SIG-M5 treated with dmso at 0.1 percent for 504 hours (cell line): ENCODE results near the gene ANO5.
"Not testable (repeated sequence)": the region's sequence is repeated elsewhere in the genome, so short reads cannot be mapped to it uniquely, and the experiment has no call there.

Experiments
- DNase-seq: peaks from one replicate; lab custom pipeline; 2025; ENCODE audit not compliant: unreplicated experiment; lab: John Stamatoyannopoulos, UW

ANO5 gene

GRCh38 chr11:22197139-22198005, 4.5 kb downstream of the ANO5 start:
- DNase-seq, result no peak

- DNase-seq, result no peak
Observed at GRCh38 chr11:22199243-22199642, 6.4 kb downstream of the ANO5 start.

DNA sequence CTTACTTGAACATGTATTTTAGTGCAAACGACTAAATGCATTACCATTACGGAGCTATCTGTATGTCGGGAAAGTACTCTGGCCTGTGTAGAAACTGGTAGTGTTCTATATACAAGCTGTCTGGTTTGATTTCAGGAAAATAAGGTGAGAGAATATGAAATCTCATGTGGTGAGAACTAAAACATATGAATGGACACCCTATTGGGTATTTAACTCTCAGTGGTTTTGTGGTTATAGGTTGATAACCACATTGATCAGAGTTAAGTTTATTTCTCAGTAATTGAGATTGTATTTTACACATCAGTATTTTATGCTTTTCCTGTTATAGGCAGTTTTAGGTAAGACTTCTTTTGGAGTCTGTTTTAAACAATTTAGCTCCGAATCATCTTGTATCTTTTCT, 10.4 kb downstream of the ANO5 start:
- no peak for DNase-seq

DNA sequence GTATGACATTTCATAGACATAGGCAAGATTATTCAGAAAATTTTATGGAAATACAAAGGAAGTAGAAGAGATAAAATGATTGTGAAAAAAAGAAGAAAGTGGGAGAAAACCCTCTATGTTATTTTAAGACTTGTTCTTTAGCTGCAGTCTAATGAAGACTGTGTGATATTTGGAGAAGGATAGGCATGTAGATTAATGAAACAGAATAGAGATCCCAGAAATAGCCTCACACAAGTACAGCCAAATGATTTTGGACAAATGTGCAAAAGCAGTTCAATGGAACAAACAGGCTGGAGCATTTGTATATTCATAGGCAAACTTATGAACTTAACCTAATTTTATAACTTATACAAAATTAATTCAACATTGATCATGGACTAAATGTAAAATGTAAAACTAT, 14.3 kb downstream of the ANO5 start:
- no peak for DNase-seq

GRCh38 chr11:22208151-22208858, 15.4 kb downstream of the ANO5 start:
- DNase-seq, result no peak

- DNase-seq, result no peak
Observed at GRCh38 chr11:22216940-22217339, 24.1 kb downstream of the ANO5 start.

GRCh38 chr11:22221143-22221542, 28.3 kb downstream of the ANO5 start:
- no peak for DNase-seq

DNA sequence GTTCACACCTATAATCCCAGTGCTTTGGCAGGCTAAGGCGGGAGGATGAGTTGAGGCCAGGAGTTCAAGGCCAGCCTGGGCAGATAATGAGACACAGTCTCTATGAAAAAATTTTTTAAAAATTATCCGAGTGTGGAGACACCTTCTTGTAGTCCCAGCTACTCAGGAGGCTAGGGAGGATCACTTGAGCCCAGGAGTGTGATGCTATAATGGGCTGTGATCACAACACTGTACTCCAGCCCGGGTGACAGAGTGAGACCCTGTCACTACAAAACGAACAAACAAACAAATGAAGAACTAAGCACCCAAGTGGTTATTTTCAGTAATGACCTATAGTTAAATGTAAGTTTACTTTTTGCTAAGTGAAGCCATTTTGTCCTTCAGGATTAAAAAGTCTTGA, 32.3 kb downstream of the ANO5 start:
- DNase-seq, result no peak

- DNase-seq, result no peak
Observed at GRCh38 chr11:22234743-22235142, 41.9 kb downstream of the ANO5 start.

- peak; percentile 54 for DNase-seq
Observed at GRCh38 chr11:22244986-22245592, 52.2 kb downstream of the ANO5 start.

DNA sequence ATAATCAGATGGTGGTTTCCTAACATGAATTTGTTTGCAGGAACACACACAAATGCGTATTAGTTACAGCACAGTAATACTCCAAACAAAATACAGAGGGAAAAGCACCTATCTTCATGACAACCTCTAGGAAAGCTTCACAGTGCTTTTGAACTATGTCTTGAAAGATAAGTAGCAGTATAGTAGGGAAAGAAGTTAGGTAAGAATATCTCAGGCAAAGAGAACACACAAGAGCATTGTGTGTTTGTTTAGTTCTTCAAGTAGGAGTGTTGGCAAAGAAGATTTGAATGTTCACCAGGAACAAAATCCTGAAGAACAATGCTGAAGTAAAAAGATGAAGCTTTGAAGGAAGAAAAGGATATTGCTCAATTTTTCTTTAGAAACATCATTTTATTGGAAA, 54.1 kb downstream of the ANO5 start:
- DNase-seq, result no peak

DNA sequence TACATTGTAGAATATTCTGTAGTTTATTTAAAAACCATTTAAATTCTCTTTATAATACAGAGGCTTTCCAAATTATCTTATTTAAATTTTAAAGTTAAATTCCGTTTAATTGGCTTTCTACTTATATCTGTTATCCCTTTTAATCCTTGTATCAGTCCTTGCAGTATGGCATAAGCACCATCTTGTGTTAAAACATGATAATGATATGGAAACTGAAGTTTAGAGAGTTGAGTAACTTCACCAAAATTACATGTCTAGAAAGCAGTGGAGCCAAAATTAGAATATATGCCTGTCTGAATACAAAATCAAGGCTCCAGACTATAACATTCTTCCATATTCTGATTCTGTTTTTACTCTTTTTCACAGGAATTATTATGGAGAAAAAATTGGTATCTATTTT, 57.0 kb downstream of the ANO5 start:
- no peak for DNase-seq

GRCh38 chr11:22256876-22257275, 64.0 kb downstream of the ANO5 start:
- DNase-seq, result no peak

DNA sequence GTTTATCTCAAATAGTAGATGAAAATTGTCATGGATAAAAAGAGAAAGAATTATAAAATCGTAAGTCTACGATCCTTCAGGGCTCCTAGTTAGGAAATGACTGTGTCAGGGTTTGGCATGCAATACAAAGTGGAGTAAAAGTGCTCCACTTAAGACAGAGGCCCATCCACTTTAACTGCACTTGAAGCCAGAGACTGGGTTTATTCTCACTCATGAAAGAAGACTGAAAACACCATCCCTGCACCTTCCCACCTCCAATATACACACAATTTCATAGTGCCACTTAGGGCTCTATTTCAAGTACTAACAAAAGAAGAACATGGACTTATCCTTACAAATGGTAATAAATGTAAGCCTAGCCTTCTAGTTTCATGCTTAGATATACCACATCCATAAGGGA, 70.7 kb downstream of the ANO5 start:
- DNase-seq, result no peak

GRCh38 chr11:22268983-22269624, 76.2 kb downstream of the ANO5 start:
- not testable (repeated sequence) for DNase-seq

DNA sequence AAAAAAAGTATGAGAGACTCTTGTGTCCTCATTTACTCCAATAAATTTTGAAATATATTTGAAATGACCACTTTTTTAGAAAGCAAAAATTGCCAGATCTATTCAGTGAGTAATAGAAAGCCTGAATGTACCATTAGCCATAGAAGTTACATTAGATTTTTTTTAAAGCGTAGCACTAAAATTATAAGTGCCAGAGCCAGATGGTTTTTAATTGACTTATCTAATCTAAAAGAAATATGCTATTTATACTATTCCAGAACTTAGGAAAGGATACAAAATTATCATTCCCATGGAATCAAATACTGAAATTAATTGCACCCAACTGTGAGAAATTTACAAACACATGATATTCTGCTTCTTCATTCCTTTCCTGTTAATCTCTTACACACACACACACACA, 80.9 kb downstream of the ANO5 start:
- no peak for DNase-seq

DNA sequence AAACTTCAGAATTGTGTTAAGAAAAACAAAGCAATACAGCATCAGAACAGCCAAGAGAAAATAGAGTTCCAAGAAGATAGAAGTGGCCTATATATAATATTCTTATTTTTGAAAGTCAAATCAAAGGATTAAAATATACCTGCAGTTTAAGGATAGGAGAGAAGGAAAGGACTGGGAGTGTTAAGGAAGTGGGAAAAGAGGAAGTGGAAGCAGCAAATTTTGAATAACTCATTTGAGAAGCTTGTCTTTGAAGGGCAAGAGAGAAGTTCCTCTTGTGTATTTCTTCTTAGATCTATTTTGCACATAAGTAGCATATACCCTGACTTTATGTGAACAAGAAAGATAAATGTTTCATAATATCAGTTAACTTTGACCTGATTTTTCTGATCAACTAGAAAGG, 82.7 kb downstream of the ANO5 start:
- no peak for DNase-seq

- no peak for DNase-seq
Observed at GRCh38 chr11:22276535-22276934, 83.7 kb downstream of the ANO5 start.

DNA sequence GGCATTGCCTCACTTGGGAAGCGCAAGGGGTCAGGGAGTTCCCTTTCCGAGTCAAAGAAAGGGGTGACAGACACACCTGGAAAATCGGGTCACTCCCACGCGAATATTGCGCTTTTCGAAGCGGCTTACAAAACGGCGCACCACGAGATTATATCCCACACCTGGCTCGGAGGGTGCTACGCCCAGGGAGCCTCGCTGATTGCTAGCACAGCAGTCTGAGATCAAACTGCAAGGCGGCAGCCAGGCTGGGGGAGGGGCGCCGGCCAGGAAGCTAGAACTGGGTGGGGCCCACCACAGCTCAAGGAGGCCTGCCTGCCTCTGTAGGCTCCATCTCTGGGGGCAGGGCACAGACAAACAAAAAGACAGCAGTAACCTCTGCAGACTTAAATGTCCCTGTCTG, 92.1 kb downstream of the ANO5 start:
- not testable (repeated sequence) for DNase-seq

- DNase-seq, result no peak
Observed at GRCh38 chr11:22302368-22302767, 109.5 kb downstream of the ANO5 start.

DNA sequence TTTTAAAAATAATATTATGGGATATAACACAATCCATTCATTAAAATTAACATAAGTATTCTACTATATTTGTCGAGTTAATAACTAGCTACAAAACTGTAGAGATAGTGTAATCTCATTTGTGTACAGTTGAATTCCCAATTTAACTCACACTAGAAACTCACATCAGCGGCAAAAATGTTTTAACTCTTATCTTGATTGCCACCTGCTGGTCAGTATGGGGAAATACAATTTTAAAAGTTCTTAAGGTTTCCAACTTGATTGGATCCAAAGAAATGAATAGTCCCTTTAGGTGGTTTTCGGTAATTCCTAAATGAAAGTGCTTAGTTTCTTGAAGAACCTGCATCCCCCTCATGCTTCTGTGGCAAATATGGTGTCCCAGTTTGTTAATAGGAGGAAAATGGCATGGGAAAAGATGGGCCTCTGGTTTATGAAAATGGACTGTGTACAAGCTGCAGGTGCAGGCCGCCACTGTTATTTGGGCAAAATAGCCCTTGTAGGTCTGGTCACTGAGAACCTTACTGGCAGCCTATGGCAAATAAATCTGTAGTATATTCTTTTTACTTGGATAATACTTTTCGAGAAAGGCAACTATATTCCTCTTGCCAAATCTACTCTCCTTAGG, 111.6 kb downstream of the ANO5 start:
- peak; percentile 46 for DNase-seq
